BE2C (cell line): ENCODE measurements around the gene ASPN.
A peak's percentile ranks its signal among the peaks of the same experiment; 100 is the strongest.

ENCODE experiments used
- DNase-seq: peaks from one replicate; pipeline ENCODE4 v3.0.0-alpha.2; 2020
- H3K27me3 ChIP-seq: fragments of 250-450 bp; sonication (Bioruptor Pico); 2 replicates; pipeline ENCODE4 v1.5.1; 2020; ENCODE audit warnings: mild to moderate bottlenecking
- H3K36me3 ChIP-seq: fragments of 250-450 bp; sonication (Bioruptor Pico); 2 replicates; pipeline ENCODE4 v1.5.1; 2020; ENCODE audit warnings: mild to moderate bottlenecking
- H3K4me1 ChIP-seq: fragments of 250-450 bp; sonication (Bioruptor Pico); 2 replicates; pipeline ENCODE4 v1.5.1; 2020
- H3K4me3 ChIP-seq: 2 replicates; pipeline ENCODE4 v1.5.1; 2011; ENCODE audit warnings: low read depth, low read length
- H3K9me3 ChIP-seq: fragments of 250-450 bp; sonication (Bioruptor Pico); 2 replicates; pipeline ENCODE4 v1.5.1; 2020
- TF ChIP-seq, protein P1 (sequence below): IDR thresholded peaks from 2 replicates; pipeline ENCODE4 v1.5.1; 2012; ENCODE audit warnings: mild to moderate bottlenecking, low read depth, low read length

Gene ASPN

GRCh38 chr9:92463984-92464383, 18.3 kb downstream of the ASPN start:
- DNase-seq: no peak
- Histone ChIP-seq H3K4me3 (no peak overlapping the region), H3K4me1 (peaks cover 4% of the 10 kb centered on the region; the same call in 1 of the 2 replicates), H3K27me3 (no peaks in the 10 kb centered on the region), H3K36me3 (no peaks in the 10 kb centered on the region), H3K9me3 (no peaks in the 10 kb centered on the region)
- TF ChIP-seq, protein P1, sequence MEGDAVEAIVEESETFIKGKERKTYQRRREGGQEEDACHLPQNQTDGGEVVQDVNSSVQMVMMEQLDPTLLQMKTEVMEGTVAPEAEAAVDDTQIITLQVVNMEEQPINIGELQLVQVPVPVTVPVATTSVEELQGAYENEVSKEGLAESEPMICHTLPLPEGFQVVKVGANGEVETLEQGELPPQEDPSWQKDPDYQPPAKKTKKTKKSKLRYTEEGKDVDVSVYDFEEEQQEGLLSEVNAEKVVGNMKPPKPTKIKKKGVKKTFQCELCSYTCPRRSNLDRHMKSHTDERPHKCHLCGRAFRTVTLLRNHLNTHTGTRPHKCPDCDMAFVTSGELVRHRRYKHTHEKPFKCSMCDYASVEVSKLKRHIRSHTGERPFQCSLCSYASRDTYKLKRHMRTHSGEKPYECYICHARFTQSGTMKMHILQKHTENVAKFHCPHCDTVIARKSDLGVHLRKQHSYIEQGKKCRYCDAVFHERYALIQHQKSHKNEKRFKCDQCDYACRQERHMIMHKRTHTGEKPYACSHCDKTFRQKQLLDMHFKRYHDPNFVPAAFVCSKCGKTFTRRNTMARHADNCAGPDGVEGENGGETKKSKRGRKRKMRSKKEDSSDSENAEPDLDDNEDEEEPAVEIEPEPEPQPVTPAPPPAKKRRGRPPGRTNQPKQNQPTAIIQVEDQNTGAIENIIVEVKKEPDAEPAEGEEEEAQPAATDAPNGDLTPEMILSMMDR: no peak

DNA sequence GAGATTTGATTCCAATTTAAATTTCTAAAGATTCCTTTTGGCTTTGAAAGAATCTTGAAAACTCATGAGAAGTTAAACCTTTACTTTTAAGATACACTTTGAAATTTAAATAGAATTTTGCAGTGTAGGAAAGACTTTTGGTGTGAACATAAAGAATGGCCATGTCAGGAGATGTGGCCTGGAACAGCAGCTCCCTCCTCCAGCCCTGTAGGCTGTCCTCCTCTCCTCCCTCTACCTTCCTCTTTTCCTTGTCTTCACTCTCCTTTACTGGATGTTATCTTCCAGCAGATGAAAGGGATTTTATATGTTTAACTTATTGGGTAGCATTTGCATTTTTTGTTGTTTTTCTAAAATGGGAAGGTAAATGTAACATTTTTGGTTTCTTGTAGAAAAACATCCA, 18.9 kb downstream of the ASPN start:
- DNase-seq: no peak
- Histone ChIP-seq H3K9me3 (no peaks in the 10 kb centered on the region), H3K27me3 (no peaks in the 10 kb centered on the region), H3K36me3 (no peaks in the 10 kb centered on the region), H3K4me1 (peaks cover 4% of the 10 kb centered on the region; the same call in 1 of the 2 replicates), H3K4me3 (no peak overlapping the region)
- TF ChIP-seq, protein P1: no peak

- no peaks in the 10 kb centered on the region for H3K36me3 ChIP-seq
- H3K27me3 ChIP-seq: no peaks in the 10 kb centered on the region
- TF ChIP-seq, protein P1: no peak
- no peaks in the 10 kb centered on the region for H3K9me3 ChIP-seq
- H3K4me3 ChIP-seq: no peak overlapping the region
- 0 out of 2 replicates have a peak, but pooled peaks cover 4% of the 10 kb centered on the region for H3K4me1 ChIP-seq
- DNase-seq: no peak
Measured at GRCh38 chr9:92457576-92457975, 24.7 kb downstream of the ASPN start.

DNA sequence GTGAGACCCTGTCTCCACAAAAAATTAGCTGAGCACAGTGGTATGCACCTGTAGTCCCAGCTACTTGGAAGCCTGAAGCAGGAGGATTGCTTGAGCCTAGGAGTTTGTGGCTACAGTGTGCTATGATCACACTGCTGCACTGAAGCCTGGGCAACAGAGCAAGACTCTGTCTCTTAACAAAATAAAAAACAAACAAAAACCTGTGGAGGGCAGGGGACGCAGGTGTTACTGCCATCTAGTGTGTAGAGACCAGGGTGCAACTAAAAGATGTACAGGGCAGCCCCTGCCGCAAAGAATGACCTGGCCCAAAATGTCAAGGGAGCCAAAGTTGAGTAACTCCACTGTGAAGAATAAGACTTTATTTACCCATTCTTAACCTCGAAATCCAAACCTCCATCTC, 27.1 kb downstream of the ASPN start:
- H3K4me1 ChIP-seq: 0 out of 2 replicates have a peak, but pooled peaks cover 4% of the 10 kb centered on the region
- H3K36me3 ChIP-seq: no peaks in the 10 kb centered on the region
- no peaks in the 10 kb centered on the region for H3K9me3 ChIP-seq
- H3K27me3 ChIP-seq: no peaks in the 10 kb centered on the region
- DNase-seq: no peak
- TF ChIP-seq, protein P1: peak; percentile 40
- no peak overlapping the region for H3K4me3 ChIP-seq

GRCh38 chr9:92446536-92446935, 35.8 kb downstream of the ASPN start:
- TF ChIP-seq, protein P1: no peak
- Histone ChIP-seq H3K4me3 (no peak overlapping the region), H3K27me3 (no peaks in the 10 kb centered on the region)

GRCh38 chr9:92444841-92445240, 37.5 kb downstream of the ASPN start:
- DNase-seq: peak; percentile 25
- Histone ChIP-seq H3K9me3 (no peaks in the 10 kb centered on the region), H3K27me3 (no peaks in the 10 kb centered on the region), H3K4me1 (no peaks in the 10 kb centered on the region), H3K4me3 (no peak overlapping the region), H3K36me3 (no peaks in the 10 kb centered on the region)
- TF ChIP-seq, protein P1: no peak

More at GRCh38 chr9:92446536-92446935, 35.8 kb downstream of the ASPN start:
- DNase-seq: no peak
- Histone ChIP-seq H3K9me3 (no peaks in the 10 kb centered on the region), H3K4me1 (no peaks in the 10 kb centered on the region), H3K36me3 (no peaks in the 10 kb centered on the region)
